ENCODE measurements around the gene LASP1NB.
A peak's percentile ranks its signal among the peaks of the same experiment; 100 is the strongest.

The LASP1NB gene

GRCh38 chr17:38912221-38912813 is 13.1 kb upstream of the LASP1NB start:
- Histone ChIP-seq H3K36me3 (peaks cover 0 to 81% (median 20%) of the 10 kb centered on the region in 3 donors), H3K27me3 (no peaks in the 10 kb centered on the region), H3K4me1 (peaks cover 0 to 72% (median 15%) of the 10 kb centered on the region in 4 donors), H3K27ac (peak overlapping the region in 3 of 4 donors; percentile 29 to 73 (median 56)), H3K9me3 (no peaks in the 10 kb centered on the region), H3K4me3 (no peak overlapping the region)
- DNase-seq (ENCODE audit: low spot score in 2 of 2): peak in 1 of 2 donors; percentile 23
- WGBS, 2 donors: 50 to 53% methylated on average over 10 to 13 of the region's 13 CpGs
- TF ChIP-seq CTCF (IDR thresholded peaks at IDR 0.05) (no peak), EP300 (IDR thresholded peaks at IDR 0.05) (no peak), POLR2A (IDR thresholded peaks at IDR 0.05) (no peak)

DNA sequence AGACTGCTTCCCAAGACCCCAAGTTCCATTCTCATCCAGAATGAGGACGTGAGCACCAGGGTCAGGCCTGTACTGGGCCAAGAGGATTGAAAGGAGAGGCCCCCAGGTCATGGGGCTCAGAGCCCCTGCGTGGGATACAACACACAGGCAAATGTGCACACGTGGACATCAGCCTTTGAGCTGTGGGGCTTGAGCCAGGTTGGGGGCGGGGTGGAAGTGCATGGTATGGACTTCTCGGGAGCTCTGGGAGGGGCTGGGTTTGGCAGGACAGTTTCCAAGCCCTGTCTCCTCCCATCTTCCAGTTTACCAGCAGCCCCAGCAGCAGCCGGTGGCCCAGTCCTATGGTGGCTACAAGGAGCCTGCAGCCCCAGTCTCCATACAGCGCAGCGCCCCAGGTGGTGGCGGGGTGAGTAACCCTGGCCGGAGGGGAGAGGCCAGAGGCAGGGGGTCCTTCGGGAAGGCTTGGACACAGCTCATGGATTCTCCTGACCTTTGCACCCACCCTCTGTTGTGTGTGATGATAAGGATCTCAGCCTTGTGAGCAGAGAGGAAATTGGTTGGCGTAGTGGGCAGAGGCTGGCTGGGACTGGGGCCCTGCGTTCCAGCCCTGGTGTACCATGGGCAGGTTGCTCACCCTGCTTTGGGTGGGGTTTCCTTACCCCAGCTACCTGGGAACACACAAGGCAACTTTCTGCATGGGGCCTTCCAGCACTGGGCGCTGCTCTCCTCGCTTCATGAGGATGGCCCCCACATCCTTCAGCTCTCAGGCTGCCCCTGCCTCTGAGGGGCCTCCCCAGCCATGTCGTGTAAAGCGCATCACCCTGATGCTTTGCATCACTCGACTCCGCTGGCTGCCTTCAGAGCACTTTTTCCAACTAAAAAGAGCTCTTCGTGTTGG is 10.4 kb upstream of the LASP1NB start:
- 74 to 82% methylated on average over 16 to 20 of the region's 20 CpGs for WGBS, 2 donors
- peak in 1 of 2 donors; percentile 2 for DNase-seq (ENCODE audit: low spot score in 2 of 2)
- peaks cover 0 to 65% (median 16%) of the 10 kb centered on the region in 4 donors for H3K4me1 ChIP-seq

GRCh38 chr17:38915639-38915995 is 9.8 kb upstream of the LASP1NB start:
- DNase-seq (ENCODE audit: low spot score in 2 of 2): peak in 1 of 2 donors; percentile 2
- Histone ChIP-seq H3K9me3 (no peaks in the 10 kb centered on the region), H3K36me3 (peaks cover 0 to 92% (median 37%) of the 10 kb centered on the region in 3 donors), H3K4me3 (no peak overlapping the region), H3K4me1 (peaks cover 0 to 65% (median 19%) of the 10 kb centered on the region in 4 donors), H3K27ac (no peak overlapping the region), H3K27me3 (no peaks in the 10 kb centered on the region)
- 89 to 94% methylated on average over 7 of the region's 7 CpGs for WGBS, 2 donors
- no peak for TF ChIP-seq POLR2A (IDR thresholded peaks at IDR 0.05)
- no peak for TF ChIP-seq CTCF (IDR thresholded peaks at IDR 0.05)
- no peak for TF ChIP-seq EP300 (IDR thresholded peaks at IDR 0.05)

More for the DNA sequence above, 10.4 kb upstream of the LASP1NB start:
- H3K27me3 ChIP-seq: no peaks in the 10 kb centered on the region
- TF ChIP-seq EP300 (IDR thresholded peaks at IDR 0.05): no peak
- TF ChIP-seq CTCF (IDR thresholded peaks at IDR 0.05): no peak
- TF ChIP-seq POLR2A (IDR thresholded peaks at IDR 0.05): no peak
- H3K9me3 ChIP-seq: no peaks in the 10 kb centered on the region
- H3K36me3 ChIP-seq: peaks cover 0 to 91% (median 37%) of the 10 kb centered on the region in 3 donors
- H3K4me3 ChIP-seq: no peak overlapping the region
- peak overlapping the region in 1 of 4 donors; percentile 9 for H3K27ac ChIP-seq

DNA sequence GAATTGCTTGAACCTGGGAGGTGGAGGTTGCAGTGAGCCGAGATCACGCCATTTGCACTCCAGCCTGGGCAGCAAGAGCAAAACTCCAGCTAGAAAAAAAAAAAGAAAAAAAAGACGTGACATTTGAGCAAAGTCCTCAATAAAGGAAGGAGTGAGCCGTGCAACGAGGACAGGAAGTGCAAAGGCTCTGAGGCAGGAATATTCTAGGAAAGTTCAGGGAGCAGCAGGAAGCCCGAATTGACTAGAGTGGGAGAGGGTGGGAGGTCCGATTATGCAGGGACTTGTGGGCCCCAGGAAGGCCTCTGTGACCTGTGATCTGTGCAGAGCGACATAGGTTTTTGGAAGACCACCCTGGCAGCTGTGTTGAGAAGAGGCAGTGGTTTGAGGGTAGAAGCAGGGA is 8.6 kb upstream of the LASP1NB start:
- Histone ChIP-seq H3K4me1 (peaks cover 0 to 67% (median 19%) of the 10 kb centered on the region in 4 donors), H3K36me3 (peaks cover 0 to 85% (median 37%) of the 10 kb centered on the region in 3 donors), H3K4me3 (no peak overlapping the region), H3K27ac (no peak overlapping the region), H3K27me3 (no peaks in the 10 kb centered on the region), H3K9me3 (no peaks in the 10 kb centered on the region)
- DNase-seq (ENCODE audit: low spot score in 2 of 2): no peak
- TF ChIP-seq EP300 (IDR thresholded peaks at IDR 0.05): no peak
- no peak for TF ChIP-seq CTCF (IDR thresholded peaks at IDR 0.05)
- TF ChIP-seq POLR2A (IDR thresholded peaks at IDR 0.05): no peak
- 66 to 67% methylated on average over 8 of the region's 8 CpGs for WGBS, 2 donors

DNA sequence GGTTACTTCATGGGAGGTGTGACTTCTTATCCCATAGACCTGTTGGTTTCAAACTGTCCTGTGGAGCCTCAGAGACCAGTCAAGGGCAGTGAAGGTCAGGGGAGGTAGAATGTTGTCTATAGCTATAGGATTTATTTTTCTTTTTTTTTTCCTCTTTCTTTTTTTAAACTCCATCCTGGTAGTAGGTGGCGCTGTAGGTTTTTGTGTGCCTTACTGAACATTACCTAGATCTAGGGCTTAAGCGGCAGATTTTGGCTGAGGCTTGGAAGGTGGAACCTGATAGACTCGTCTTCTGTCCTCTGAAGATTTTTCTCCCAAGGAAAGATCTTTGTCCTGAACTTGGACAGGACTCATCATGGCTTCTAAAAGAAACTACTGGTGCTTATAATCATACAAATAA is 8.2 kb upstream of the LASP1NB start:
- Histone ChIP-seq H3K36me3 (peaks cover 0 to 82% (median 37%) of the 10 kb centered on the region in 3 donors), H3K4me3 (no peak overlapping the region), H3K27me3 (no peaks in the 10 kb centered on the region), H3K9me3 (no peaks in the 10 kb centered on the region), H3K4me1 (peaks cover 0 to 67% (median 17%) of the 10 kb centered on the region in 4 donors), H3K27ac (no peak overlapping the region)
- no peak for TF ChIP-seq EP300 (IDR thresholded peaks at IDR 0.05)
- WGBS, 2 donors: 84 to 92% methylated on average over 3 of the region's 3 CpGs
- no peak for DNase-seq (ENCODE audit: low spot score in 2 of 2)

All from tibial nerve (tissue), 4 donors.